SK-N-SH (cell line): ENCODE measurements around the gene LIX1. TPM values are rescaled to one million over a fixed set of nuclear protein-coding genes. Genes with fewer than 3 reads are reported as not detected.
"Not testable (repeated sequence)": the region's sequence is repeated elsewhere in the genome, so short reads cannot be mapped to it uniquely, and the experiment has no call there.

Experiments
- CTCF ChIA-PET: fragments of 300-600, 350-600 bp; formaldehyde crosslinking; extraction: SDS; loops from one replicate; lab custom pipeline; 2021; lab: Yijun Ruan, JAX
- POLR2A ChIA-PET: fragments of 350-600 bp; sonication (Branson Sonifier 250); formaldehyde crosslinking; extraction: SDS; loops from one replicate; lab custom pipeline; 2020; ENCODE audit warnings: antibody characterized with exemption, inconsistent platforms; lab: Yijun Ruan, JAX
- DNase-seq: peaks from one replicate; pipeline ENCODE4 v3.0.0; 2012
- H2AFZ ChIP-seq: fragments of 200-600 bp; sonication (generic); 2 replicates; pipeline ENCODE4 v1.8.1; 2016; ENCODE audit warnings: antibody characterized with exemption, mild to moderate bottlenecking, low read depth
- H3F3A ChIP-seq: fragments of 200-600 bp; sonication (generic); replicated peaks from 2 replicates; pipeline ENCODE3; 2016; ENCODE audit warnings: antibody characterized with exemption, mild to moderate bottlenecking; ENCODE audit not compliant: insufficient read depth
- H3K27ac ChIP-seq, 2 experiments: fragments of 200-500 bp in 1 of 2; fragments of 200-600 bp in 1 of 2; sonication (Bioruptor generic) in 1 of 2; sonication (generic), shearing (Covaris generic) in 1 of 2; 2 replicates each; pipeline versions ENCODE4 v1.5.1 to v1.6.1; 2014 to 2016; ENCODE audit warnings: low read depth in 2 of 2, inconsistent platforms in 1 of 2, low read length in 1 of 2, mild to moderate bottlenecking in 1 of 2, mixed read lengths in 1 of 2
- H3K27me3 ChIP-seq: fragments of 200-600 bp; sonication (generic), shearing (Covaris generic); 2 replicates; pipeline ENCODE4 v1.6.1; 2016; ENCODE audit warnings: mixed run types; ENCODE audit not compliant: insufficient read depth
- H3K36me3 ChIP-seq, 2 experiments: fragments of 200-500 bp in 1 of 2; fragments of 200-600 bp in 1 of 2; sonication (Bioruptor generic) in 1 of 2; sonication (generic) in 1 of 2; replicated peaks in 1 of 2; 2 replicates each; pipeline versions ENCODE3 to v1.5.1; 2014 to 2016; ENCODE audit warnings: low read length in 1 of 2, mild to moderate bottlenecking in 1 of 2; ENCODE audit not compliant: insufficient read depth in 2 of 2, control insufficient read depth in 1 of 2
- H3K4me1 ChIP-seq, 2 experiments: fragments of 200-500 bp in 1 of 2; fragments of 200-600 bp in 1 of 2; sonication (Bioruptor generic) in 1 of 2; sonication (generic), shearing (Covaris generic) in 1 of 2; 2 replicates each; pipeline versions ENCODE4 v1.5.1 to v1.6.1; 2014 to 2016; ENCODE audit warnings: low read depth in 1 of 2, low read length in 1 of 2, mixed run types in 1 of 2; ENCODE audit not compliant: insufficient read depth in 2 of 2, control insufficient read depth in 1 of 2
- H3K4me2 ChIP-seq: fragments of 200-600 bp; sonication (generic), shearing (Covaris generic); 2 replicates; pipeline ENCODE4 v1.6.1; 2017; ENCODE audit warnings: mixed run types
- H3K4me3 ChIP-seq, 2 experiments: fragments of 200-500 bp in 1 of 2; fragments of 200-600 bp in 1 of 2; sonication (Bioruptor generic) in 1 of 2; sonication (generic), shearing (Covaris generic) in 1 of 2; 2 replicates each; pipeline versions ENCODE4 v1.5.1 to v1.8.1; 2014 to 2016; ENCODE audit warnings: low read depth in 2 of 2, inconsistent platforms in 1 of 2, low read length in 1 of 2, mild to moderate bottlenecking in 1 of 2, mixed read lengths in 1 of 2, moderate library complexity in 1 of 2
- H3K79me2 ChIP-seq: fragments of 200-600 bp; sonication (generic); 2 replicates; pipeline ENCODE4 v1.8.1; 2017; ENCODE audit warnings: mild to moderate bottlenecking; ENCODE audit not compliant: insufficient read depth
- H3K9ac ChIP-seq: fragments of 200-600 bp; sonication (generic); 2 replicates; pipeline ENCODE4 v1.6.1; 2017; ENCODE audit warnings: mixed run types
- H3K9me2 ChIP-seq: fragments of 200-600 bp; sonication (generic); 2 replicates; pipeline ENCODE4 v1.6.1; 2017; ENCODE audit warnings: mixed run types
- H3K9me3 ChIP-seq: fragments of 200-600 bp; sonication (generic); 2 replicates; pipeline ENCODE4 v1.6.1; 2017; ENCODE audit warnings: mixed run types, mild to moderate bottlenecking, moderate library complexity
- H4K20me1 ChIP-seq: fragments of 200-600 bp; sonication (generic); 2 replicates; pipeline ENCODE4 v1.6.1; 2017; ENCODE audit warnings: mild to moderate bottlenecking, mixed run types; ENCODE audit not compliant: insufficient read depth
- CTCF ChIP-seq: fragments of 200-600 bp; sonication (generic); IDR thresholded peaks from 2 replicates; pipeline ENCODE4 v1.6.1; 2017; ENCODE audit warnings: antibody characterized with exemption, mild to moderate bottlenecking, moderate library complexity
- EP300 ChIP-seq, 2 experiments: IDR thresholded peaks; 2 replicates each; pipeline versions ENCODE4 v1.4.0 to v1.6.1; 2012; ENCODE audit warnings: borderline replicate concordance in 1 of 2, low read depth in 1 of 2, low read length in 1 of 2
- EZH2phosphoT487 ChIP-seq: fragments of 200-600 bp; sonication (generic); IDR thresholded peaks from 2 replicates; pipeline ENCODE4 v1.6.1; 2017; ENCODE audit warnings: low read depth, mixed run types, mild to moderate bottlenecking, antibody characterized with exemption, moderate library complexity, borderline replicate concordance
- FOSL2 ChIP-seq: IDR thresholded peaks from 2 replicates; pipeline ENCODE4 v1.4.0; 2012; ENCODE audit warnings: low read depth, mild to moderate bottlenecking, moderate library complexity, borderline replicate concordance
- FOXJ3 ChIP-seq: sonication (generic); formaldehyde crosslinking; IDR thresholded peaks from 2 replicates; pipeline ENCODE4 v1.5.1; 2020; ENCODE audit warnings: mild to moderate bottlenecking, missing genetic modification reagents
- GATA2 ChIP-seq: sonication (generic); formaldehyde crosslinking; IDR thresholded peaks from 2 replicates; pipeline ENCODE4 v1.5.0; 2020; ENCODE audit warnings: mild to moderate bottlenecking, missing genetic modification reagents
- JUND ChIP-seq: IDR thresholded peaks from 2 replicates; pipeline ENCODE4 v1.4.0; 2012
- MAX ChIP-seq: IDR thresholded peaks from 2 replicates; pipeline ENCODE4 v1.4.0; 2012; ENCODE audit warnings: low read depth
- MXI1 ChIP-seq: IDR thresholded peaks from 2 replicates; pipeline ENCODE4 v1.6.1; 2012; ENCODE audit warnings: mild to moderate bottlenecking, low read depth, low read length, improper control_type of control experiment
- NFIC ChIP-seq: IDR thresholded peaks from 2 replicates; pipeline ENCODE4 v1.4.0; 2012; ENCODE audit warnings: borderline replicate concordance
- PBX3 ChIP-seq: IDR thresholded peaks from 2 replicates; pipeline ENCODE4; 2012
- RAD21 ChIP-seq: IDR thresholded peaks from 2 replicates; pipeline ENCODE4 v1.6.1; 2012; ENCODE audit warnings: mild to moderate bottlenecking, low read length
- RCOR1 ChIP-seq: fragments of 150-350 bp; IDR thresholded peaks from 2 replicates; pipeline ENCODE4 v1.6.1; 2017; ENCODE audit warnings: antibody characterized with exemption, low read length
- RXRA ChIP-seq: IDR thresholded peaks from 2 replicates; pipeline ENCODE4 v1.4.0; 2012; ENCODE audit warnings: low read depth, mild to moderate bottlenecking, borderline replicate concordance
- SIN3A ChIP-seq: IDR thresholded peaks from 2 replicates; pipeline ENCODE4 v1.6.1; 2012; ENCODE audit warnings: low read depth, mild to moderate bottlenecking, low read length, moderate library complexity, borderline replicate concordance
- TAF1 ChIP-seq: IDR thresholded peaks from 2 replicates; pipeline ENCODE4 v1.6.1; 2012; ENCODE audit warnings: low read depth, mild to moderate bottlenecking, low read length, moderate library complexity, borderline replicate concordance
- TCF12 ChIP-seq: IDR thresholded peaks from 2 replicates; pipeline ENCODE4 v1.4.0; 2012
- TEAD4 ChIP-seq: IDR thresholded peaks from 2 replicates; pipeline ENCODE4 v1.4.0; 2012; ENCODE audit warnings: mild to moderate bottlenecking, borderline replicate concordance; ENCODE audit not compliant: insufficient read depth
- USF1 ChIP-seq: IDR thresholded peaks from 2 replicates; pipeline ENCODE4 v1.4.0; 2012; ENCODE audit warnings: low read depth, borderline replicate concordance
- YY1 ChIP-seq: IDR thresholded peaks from 2 replicates; pipeline ENCODE4 v1.4.0; 2012; ENCODE audit warnings: low read depth, mild to moderate bottlenecking
- WGBS: methylation state at CpG from one replicate; pipeline ENCODE4 v1.1.6; 2017; ENCODE audit warnings: low lambda C conversion rate; 5-methylcytosine and 5-hydroxymethylcytosine counted together
- polyA plus RNA-seq, 3 experiments: library from polyadenylated mRNA; depleted of rRNA; stranded (reverse); fragments of >200 nt; gene quantifications; 2 replicates each; pipeline ENCODE4 v1.2.3, GENCODE V29; 2012

LIX1 gene
- polyA plus RNA-seq, 1 of the 3 experiments (the other 2 are of a cell fraction), result not detected

- no peaks in the 10 kb centered on the region for H3K79me2 ChIP-seq
- DNase-seq, result no peak
- no peaks in the 10 kb centered on the region for H3K36me3 ChIP-seq
- peaks cover 0 to 3% of the 10 kb centered on the region in 2 experiments; a peak in 2 of 4 replicates for H3K4me1 ChIP-seq
- no peaks in the 10 kb centered on the region for H3K9me2 ChIP-seq
- ChIA-PET POLR2A (no interaction called here), CTCF (interaction anchor here (0.9 to 5.6 kb wide), 17 partner anchors 13 to 524 kb away, joined by 3 to 60 read pairs (median 4); partner anchors contain the start of gene ERAP1)
- no peaks in the 10 kb centered on the region for H3K27me3 ChIP-seq
- TF ChIP-seq NFIC (no peak), GATA2 (CRISPR knock-in tag) (peak; percentile 60), RCOR1 (peak; percentile 74; the same call in 1 of the 2 replicates), EZH2phosphoT487 (no peak), EP300 (IDR thresholded peaks at IDR 0.05; ENCODE audit: borderline replicate concordance in 1 of 2, low read depth in 1 of 2, low read length in 1 of 2) (peak in 1 of 2 experiments; percentile 63; a peak in 2 of 4 replicates)
- H3K9ac ChIP-seq, result no peak overlapping the region
- no peaks in the 10 kb centered on the region for H3K9me3 ChIP-seq
- no peaks in the 10 kb centered on the region for H4K20me1 ChIP-seq
- no peak overlapping the region for H3K4me3 ChIP-seq
- no peak overlapping the region for H2AFZ ChIP-seq
- no peak overlapping the region for H3K4me2 ChIP-seq
- H3K27ac ChIP-seq, result no peak overlapping the region
- H3F3A ChIP-seq, result no peaks in the 10 kb centered on the region
- 32% methylated on average over 2 of the region's 2 CpGs for WGBS
Measured at GRCh38 chr5:97141539-97141938, 872 bp downstream of the LIX1 start.

GRCh38 chr5:97141031-97141430 is 1.4 kb downstream of the LIX1 start:
- no peaks in the 10 kb centered on the region for H3K27me3 ChIP-seq
- H3K4me3 ChIP-seq, result no peak overlapping the region
- TF ChIP-seq YY1 (no peak), RAD21 (no peak), JUND (no peak), FOSL2 (no peak), RXRA (no peak), EZH2phosphoT487 (no peak), TAF1 (no peak), GATA2 (CRISPR knock-in tag) (no peak), MXI1 (no peak), TEAD4 (no peak), TCF12 (no peak), NFIC (no peak), SIN3A (no peak), MAX (no peak), USF1 (no peak), FOXJ3 (CRISPR knock-in tag) (no peak), CTCF (no peak), PBX3 (no peak)
- no peak overlapping the region for H3K9ac ChIP-seq
- H4K20me1 ChIP-seq, result no peaks in the 10 kb centered on the region
- WGBS, result 47% methylated on average over 4 of the region's 4 CpGs
- no peak for DNase-seq
- H3K4me2 ChIP-seq, result no peak overlapping the region
- CTCF ChIA-PET, result interaction anchor here (0.9 to 5.6 kb wide), 10 partner anchors 17 to 527 kb away, joined by 3 to 60 read pairs (median 3); no protein-coding TSS in a partner anchor
- peaks cover 0 to 3% of the 10 kb centered on the region in 2 experiments; a peak in 2 of 4 replicates for H3K4me1 ChIP-seq
- no peaks in the 10 kb centered on the region for H3K9me2 ChIP-seq
- no peaks in the 10 kb centered on the region for H3F3A ChIP-seq
- H3K36me3 ChIP-seq, result no peaks in the 10 kb centered on the region
- no peaks in the 10 kb centered on the region for H3K9me3 ChIP-seq
- H3K79me2 ChIP-seq, result no peaks in the 10 kb centered on the region
- no peak overlapping the region for H3K27ac ChIP-seq
- H2AFZ ChIP-seq, result no peak overlapping the region
- POLR2A ChIA-PET, result no interaction called here

GRCh38 chr5:97140250-97140649 is 2.2 kb downstream of the LIX1 start:
- POLR2A ChIA-PET, H3K27ac ChIP-seq, H3K9me2 ChIP-seq, H3K36me3 ChIP-seq, H3K79me2 ChIP-seq, H4K20me1 ChIP-seq, H3F3A ChIP-seq, H3K4me2 ChIP-seq, H3K9me3 ChIP-seq, H3K4me3 ChIP-seq, H3K9ac ChIP-seq, H3K4me1 ChIP-seq, H3K27me3 ChIP-seq, H2AFZ ChIP-seq, DNase-seq: not testable (repeated sequence)
- 60% methylated on average over 1 of the region's 1 CpG for WGBS
- CTCF ChIA-PET, result interaction anchor here (0.6 to 5.6 kb wide), 7 partner anchors 12 to 526 kb away, joined by 3 to 60 read pairs (median 7); no protein-coding TSS in a partner anchor
